Keratinocyte (primary cell): ENCODE results near the gene KIAA0930.

ENCODE experiments used
- EZH2 ChIP-seq: IDR thresholded peaks from one replicate; pipeline ENCODE4 v1.6.1; 2012; ENCODE audit warnings: inconsistent platforms, mild to moderate bottlenecking, low read length, moderate library complexity
- TF ChIP-seq, protein P1 (sequence below), 3 experiments: IDR thresholded peaks in 1 of 3; conservative IDR thresholded peaks in 1 of 3; optimal IDR thresholded peaks in 1 of 3; 2 replicates in 2 of 3; 3 replicates in 1 of 3; pipeline versions ENCODE3 to v1.5.1; 2011; ENCODE audit warnings: low read length in 3 of 3, mild to moderate bottlenecking in 3 of 3, moderate library complexity in 2 of 3, control low read depth in 1 of 3, inconsistent platforms in 1 of 3; ENCODE audit not compliant: insufficient read depth in 2 of 3; ENCODE audit errors: extremely low read depth in 1 of 3

DNA sequence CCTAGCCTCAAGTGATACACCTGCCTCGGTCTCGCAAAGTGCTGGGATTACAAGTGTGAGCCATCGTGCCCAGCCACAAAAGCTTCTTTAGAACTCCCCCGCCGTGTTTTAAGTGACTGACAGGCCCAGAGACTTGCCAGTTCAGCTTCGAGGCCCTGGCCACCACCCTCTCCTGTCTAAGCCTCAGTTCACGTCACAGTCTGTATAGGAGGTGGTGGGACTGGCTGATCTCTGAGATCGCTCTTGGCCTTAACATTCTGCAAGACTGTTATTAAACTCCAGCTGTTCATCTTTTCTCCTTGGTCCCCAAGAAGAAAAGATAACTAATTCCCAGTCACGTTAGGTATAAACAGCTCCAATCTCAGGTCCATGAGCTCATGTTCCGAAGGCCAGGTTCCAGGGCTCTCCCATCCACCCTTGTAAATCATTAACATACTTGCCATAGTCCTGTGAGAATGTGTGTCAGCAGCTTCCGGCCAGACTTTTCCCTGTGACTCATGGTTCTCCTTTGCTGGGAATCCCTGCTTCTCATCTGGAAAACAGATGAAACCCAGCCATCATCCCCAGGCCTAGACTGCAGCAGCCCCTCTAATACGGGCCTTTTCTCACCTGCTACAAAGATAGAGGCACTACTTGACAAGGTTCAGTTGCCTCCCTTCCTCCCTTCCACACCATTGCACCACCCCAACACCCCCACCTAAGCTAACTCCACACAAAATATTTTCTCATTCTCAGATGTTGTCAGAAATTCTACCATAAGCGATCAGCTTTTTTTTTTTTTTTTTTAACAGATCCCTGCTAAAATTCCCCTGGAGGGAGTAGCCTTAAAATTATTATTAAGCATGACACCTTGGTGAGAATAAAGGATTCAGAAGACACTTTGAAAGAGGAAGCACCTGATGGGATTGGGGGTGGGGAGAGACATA, 5.6 kb upstream of the KIAA0930 start:
- TF ChIP-seq, protein P1, sequence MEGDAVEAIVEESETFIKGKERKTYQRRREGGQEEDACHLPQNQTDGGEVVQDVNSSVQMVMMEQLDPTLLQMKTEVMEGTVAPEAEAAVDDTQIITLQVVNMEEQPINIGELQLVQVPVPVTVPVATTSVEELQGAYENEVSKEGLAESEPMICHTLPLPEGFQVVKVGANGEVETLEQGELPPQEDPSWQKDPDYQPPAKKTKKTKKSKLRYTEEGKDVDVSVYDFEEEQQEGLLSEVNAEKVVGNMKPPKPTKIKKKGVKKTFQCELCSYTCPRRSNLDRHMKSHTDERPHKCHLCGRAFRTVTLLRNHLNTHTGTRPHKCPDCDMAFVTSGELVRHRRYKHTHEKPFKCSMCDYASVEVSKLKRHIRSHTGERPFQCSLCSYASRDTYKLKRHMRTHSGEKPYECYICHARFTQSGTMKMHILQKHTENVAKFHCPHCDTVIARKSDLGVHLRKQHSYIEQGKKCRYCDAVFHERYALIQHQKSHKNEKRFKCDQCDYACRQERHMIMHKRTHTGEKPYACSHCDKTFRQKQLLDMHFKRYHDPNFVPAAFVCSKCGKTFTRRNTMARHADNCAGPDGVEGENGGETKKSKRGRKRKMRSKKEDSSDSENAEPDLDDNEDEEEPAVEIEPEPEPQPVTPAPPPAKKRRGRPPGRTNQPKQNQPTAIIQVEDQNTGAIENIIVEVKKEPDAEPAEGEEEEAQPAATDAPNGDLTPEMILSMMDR (optimal IDR thresholded peaks at IDR 0.05 in 1 of 3, IDR thresholded peaks at IDR 0.05 in 1 of 3, conservative IDR thresholded peaks at IDR 0.05 in 1 of 3; ENCODE audit: extremely low read depth in 1 of 3, insufficient read depth in 2 of 3, low read length in 3 of 3), result no peak
- TF ChIP-seq EZH2, result no peak
